Adipose tissue (tissue), 3 donors: Measurements from ENCODE around the gene SELENOI. TPM values are rescaled to one million over a fixed set of nuclear protein-coding genes. Genes with fewer than 3 reads are reported as not detected.
"Not testable (repeated sequence)": the region's sequence is repeated elsewhere in the genome, so short reads cannot be mapped to it uniquely, and the experiment has no call there.

Source experiments
- H3K27ac ChIP-seq: one replicate; pipeline ENCODE4 v1.5.1; 2013; ENCODE audit warnings: low read depth, low read length
- WGBS, 3 donors: extraction: QIAGEN DNeasy Blood & Tissue Kit; methylation state at CpG; one replicate each; pipeline ENCODE4 v1.1.7; 2013; 5-methylcytosine and 5-hydroxymethylcytosine counted together
- polyA plus RNA-seq, 3 donors: library from polyadenylated mRNA; stranded (reverse); fragments of 200-250 nt; gene quantifications; one replicate each; pipeline ENCODE4 v1.2.3, GENCODE V29; 2013
- donor health status: healthy with polysubstance abuse.
- donor health status: Bipolar disorder and iron deficiency.
- donor health status: healthy.

Gene SELENOI
- polyA plus RNA-seq, 3 donors: 1.3 to 3.4 (median 2.7) TPM

- no peak overlapping the region for H3K27ac ChIP-seq
- 91 to 97% (median 96%) methylated on average over 10 of the region's 10 CpGs for WGBS, 3 donors
Observed at GRCh38 chr2:26351375-26352090, 5.6 kb downstream of the SELENOI start.

- 94 to 98% (median 97%) methylated on average over 1 of the region's 1 CpG for WGBS, 3 donors
- H3K27ac ChIP-seq: no peak overlapping the region
Observed at GRCh38 chr2:26352892-26353291, 6.9 kb downstream of the SELENOI start.

DNA sequence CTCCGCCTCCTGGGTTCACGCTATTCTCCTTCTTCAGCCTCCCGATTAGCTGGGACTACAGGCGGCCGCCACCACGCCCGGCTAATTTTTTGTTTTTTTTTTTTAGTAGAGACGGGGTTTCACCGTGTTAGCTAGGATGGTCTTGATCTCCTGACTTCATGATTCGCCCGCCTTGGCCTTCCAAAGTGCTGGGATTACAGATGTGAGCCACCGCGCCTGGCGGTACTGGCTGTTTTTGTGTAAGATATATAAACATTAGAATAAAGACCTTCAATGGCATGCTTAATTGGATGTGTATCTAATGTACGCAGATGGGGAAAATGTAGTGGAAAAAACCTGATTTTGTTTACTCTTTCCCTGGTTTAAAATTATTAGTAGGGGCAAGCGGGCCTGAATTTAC lies 8.5 kb downstream of the SELENOI start:
- 98% methylated on average over 16 of the region's 16 CpGs for WGBS, 3 donors
- H3K27ac ChIP-seq: not testable (repeated sequence)

DNA sequence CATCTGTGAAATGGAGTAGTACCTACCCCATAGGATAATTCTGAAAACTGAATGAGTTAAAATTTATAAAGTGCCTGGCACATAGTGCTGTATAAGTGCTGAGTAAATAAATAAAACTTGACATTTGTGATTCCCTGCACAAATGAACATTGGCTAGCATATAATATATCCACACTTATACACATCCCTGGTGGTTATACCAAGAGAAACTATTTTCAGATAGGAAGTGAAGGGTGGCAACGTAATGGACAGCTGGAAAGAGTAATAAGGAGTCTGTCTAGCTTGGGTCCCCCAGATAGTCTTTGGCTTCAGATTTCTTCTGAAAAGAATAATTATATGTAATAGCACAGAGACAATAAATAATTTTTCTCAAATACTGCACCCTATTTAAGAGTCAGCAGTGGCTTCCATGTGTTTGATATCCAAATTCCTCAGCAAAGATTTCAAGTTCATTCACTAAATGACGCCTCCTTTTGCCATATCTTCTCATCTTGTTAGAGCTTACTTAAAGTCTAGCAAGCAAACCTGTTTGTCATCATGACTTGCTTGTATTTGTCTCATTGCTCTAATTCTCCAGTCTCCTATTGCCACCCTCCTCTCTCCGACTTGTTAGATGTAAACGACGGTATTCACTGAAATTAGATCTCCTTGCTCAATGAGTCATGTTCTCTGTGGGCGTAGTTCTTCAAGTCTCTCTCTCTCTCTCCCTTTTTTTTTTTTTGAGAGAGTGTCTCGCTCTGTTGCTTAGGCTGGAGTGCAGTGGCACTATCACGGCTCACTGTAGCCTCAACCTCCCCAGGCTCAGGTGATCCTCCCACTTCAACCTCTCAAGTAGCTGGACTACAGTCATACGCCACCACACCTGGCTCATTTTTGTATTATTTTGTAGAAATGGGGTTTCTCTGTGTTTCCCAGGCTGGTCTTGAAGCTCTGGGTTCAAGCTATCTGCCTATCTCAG lies 9.4 kb downstream of the SELENOI start:
- H3K27ac ChIP-seq: no peak overlapping the region
- 73 to 93% (median 77%) methylated on average over 9 of the region's 9 CpGs for WGBS, 3 donors

DNA sequence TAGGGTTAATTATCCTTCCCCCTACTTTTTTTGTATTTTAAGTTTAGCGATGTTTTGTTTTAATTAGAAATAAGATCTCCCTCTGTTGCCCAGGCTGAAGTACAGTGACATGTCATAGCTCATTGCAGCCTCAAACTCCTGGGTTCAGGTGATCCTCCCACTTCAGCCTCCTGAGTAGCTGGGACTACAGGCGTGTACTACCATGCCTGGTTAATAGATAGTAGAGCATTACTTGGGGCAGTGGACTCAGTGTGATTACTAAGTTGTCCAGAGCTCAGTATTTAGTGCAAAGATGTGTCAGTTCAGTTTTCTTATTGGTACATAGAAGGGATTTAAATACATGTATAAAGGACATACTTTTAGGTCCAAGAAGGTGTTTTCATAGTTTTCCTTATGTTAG lies 10.2 kb downstream of the SELENOI start:
- 96 to 100% (median 100%) methylated on average over 2 of the region's 2 CpGs for WGBS, 3 donors
- H3K27ac ChIP-seq: no peak overlapping the region

GRCh38 chr2:26356771-26357170 lies 10.8 kb downstream of the SELENOI start:
- H3K27ac ChIP-seq: no peak overlapping the region
- WGBS, 3 donors: 78 to 92% (median 84%) methylated on average over 2 of the region's 2 CpGs

DNA sequence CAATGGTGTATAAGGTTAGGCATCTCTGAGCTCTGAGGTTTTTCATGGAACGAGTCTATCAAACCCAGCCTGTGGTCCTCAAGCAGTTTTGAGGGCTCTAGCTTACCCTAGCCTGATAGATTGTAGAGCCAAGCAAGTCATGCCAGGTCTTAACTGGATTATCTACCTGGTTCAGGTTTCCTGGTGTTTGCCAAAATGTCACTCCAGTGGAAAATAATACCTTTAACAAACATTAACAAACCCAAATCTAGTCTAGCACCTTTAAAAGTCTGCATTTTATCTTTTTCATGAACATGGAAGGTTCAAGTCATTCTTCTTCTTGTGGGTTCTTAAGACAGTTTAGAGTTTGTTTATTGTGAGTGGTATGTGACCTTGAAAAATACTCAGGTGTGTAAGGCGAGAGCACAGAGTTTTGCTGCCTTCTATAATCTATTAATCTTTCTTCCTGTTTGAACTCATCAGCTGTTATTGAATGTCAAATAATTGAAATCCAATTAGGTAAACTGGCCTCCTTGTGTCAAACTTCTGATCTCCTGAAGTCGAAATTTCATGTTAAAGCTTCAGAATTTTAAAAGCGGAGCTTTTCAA lies 14.0 kb downstream of the SELENOI start:
- 41 to 94% (median 92%) methylated on average over 4 of the region's 4 CpGs for WGBS, 3 donors
- no peak overlapping the region for H3K27ac ChIP-seq

DNA sequence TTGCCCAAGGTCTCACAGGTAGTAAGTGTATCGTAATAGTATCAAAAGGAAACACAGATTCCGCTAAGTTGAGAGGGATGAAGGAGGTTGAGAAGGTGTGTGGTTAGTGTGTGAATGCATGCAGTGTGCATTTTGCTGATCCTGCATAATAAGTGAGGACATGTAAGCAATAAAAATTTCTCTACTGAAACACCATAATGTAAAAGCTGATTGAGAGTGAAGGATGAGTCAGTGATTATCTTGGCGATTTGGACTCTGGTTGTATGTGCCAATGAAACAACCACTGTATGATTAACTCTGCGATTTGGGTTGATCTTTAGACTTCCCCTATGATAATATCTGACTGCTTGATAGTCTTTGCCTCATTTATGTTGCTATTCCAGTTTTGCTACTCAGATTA lies 17.4 kb downstream of the SELENOI start:
- 77 to 84% (median 79%) methylated on average over 4 of the region's 4 CpGs for WGBS, 3 donors
- no peak overlapping the region for H3K27ac ChIP-seq

DNA sequence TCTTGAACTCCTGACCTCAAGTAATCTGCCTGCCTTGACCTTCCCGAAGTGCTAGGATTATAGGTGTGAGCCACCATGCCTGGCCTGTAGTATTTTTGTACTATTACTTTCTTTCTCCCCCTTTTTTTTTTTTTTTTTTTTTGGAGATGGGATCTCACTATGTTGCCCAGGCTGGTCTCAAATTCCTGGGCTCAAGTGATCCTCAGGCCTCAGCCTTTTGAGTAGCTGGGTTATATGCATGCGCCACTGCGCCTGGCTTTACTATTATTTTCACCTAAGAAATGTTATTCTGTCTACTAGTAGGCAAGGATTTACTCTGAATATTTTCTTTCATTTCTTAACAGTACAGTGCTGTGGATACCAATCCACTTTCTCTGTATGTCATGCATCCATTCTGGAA lies 18.0 kb downstream of the SELENOI start:
- H3K27ac ChIP-seq: no peak overlapping the region
- WGBS, 3 donors: 79 to 94% (median 93%) methylated on average over 3 of the region's 3 CpGs

DNA sequence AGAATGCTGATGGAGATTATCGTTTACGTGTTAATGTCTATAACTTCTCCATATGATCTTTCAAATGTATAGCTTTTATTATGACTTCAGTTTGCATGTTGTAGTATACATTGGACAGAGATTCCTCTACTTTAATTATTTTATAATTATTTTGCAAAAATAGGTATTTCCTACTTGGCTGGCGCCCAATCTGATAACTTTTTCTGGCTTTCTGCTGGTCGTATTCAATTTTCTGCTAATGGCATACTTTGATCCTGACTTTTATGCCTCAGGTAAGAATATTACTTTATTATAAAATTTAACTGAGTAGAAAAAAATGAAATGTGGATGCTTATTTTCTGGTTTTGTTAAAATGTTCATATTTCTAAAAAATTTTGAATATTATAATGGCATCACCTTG lies 18.7 kb downstream of the SELENOI start:
- H3K27ac ChIP-seq: no peak overlapping the region
- 92 to 94% (median 93%) methylated on average over 4 of the region's 4 CpGs for WGBS, 3 donors

DNA sequence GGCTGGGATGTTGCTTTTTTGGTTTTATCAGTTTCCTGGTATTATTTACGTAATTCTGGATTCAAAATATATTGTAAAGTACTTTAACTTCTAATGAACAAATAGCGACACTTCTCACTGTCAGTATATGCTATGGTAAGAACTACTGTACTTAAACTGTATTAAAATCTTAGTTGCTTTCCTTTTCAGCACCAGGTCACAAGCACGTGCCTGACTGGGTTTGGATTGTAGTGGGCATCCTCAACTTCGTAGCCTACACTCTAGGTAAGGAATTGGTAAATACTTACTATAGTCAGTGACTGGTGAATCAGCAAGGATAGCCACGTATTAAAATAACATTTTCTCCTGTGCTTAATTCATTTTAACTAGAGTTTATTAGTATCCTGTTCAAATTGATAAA lies 21.0 kb downstream of the SELENOI start:
- no peak overlapping the region for H3K27ac ChIP-seq
- 91 to 94% (median 94%) methylated on average over 5 of the region's 5 CpGs for WGBS, 3 donors

DNA sequence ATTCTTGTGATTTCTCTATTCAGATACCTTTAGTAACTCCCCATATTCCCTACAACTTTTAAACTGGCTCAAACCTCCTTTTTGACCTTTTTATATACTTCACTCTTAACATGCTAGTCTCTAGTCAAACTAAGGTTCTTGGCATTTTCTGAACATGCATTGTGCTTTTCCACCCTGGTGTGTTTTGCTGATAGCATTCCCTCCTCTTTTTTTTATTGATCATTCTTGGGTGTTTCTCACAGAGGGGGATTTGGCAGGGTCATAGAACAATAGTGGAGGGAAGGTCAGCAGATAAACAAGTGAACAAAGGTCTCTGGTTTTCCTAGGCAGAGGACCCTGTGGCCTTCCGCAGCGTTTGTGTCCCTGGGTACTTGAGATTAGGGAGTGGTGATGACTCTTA lies 23.7 kb downstream of the SELENOI start:
- 25 to 69% (median 40%) methylated on average over 2 of the region's 2 CpGs for WGBS, 3 donors
- H3K27ac ChIP-seq: not testable (repeated sequence)

DNA sequence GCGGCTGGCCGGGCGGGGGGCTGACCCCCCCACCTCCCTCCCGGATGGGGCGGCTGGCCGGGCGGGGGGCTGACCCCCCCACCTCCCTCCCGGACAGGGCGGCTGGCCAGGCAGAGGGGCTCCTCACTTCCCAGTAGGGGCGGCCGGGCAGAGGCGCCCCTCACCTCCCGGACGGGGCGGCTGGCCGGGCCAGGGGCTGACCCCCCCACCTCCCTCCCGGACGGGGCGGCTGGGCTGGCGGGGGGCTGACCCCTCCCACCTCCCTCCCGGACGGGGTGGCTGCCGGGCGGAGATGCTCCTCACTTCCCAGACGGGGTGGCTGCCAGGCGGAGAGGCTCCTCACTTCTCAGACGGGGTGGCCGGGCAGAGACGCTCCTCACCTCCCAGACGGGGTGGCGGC lies 25.0 kb downstream of the SELENOI start:
- WGBS, 3 donors: 67 to 96% methylated on average over 3 to 15 of the region's 31 CpGs; no CpG with 5 or more reads in 1 of the 3 donors
- H3K27ac ChIP-seq: not testable (repeated sequence)

GRCh38 chr2:26376799-26377198 lies 30.9 kb downstream of the SELENOI start:
- WGBS, 3 donors: 96 to 98% (median 98%) methylated on average over 1 of the region's 1 CpG
- H3K27ac ChIP-seq: no peak overlapping the region

DNA sequence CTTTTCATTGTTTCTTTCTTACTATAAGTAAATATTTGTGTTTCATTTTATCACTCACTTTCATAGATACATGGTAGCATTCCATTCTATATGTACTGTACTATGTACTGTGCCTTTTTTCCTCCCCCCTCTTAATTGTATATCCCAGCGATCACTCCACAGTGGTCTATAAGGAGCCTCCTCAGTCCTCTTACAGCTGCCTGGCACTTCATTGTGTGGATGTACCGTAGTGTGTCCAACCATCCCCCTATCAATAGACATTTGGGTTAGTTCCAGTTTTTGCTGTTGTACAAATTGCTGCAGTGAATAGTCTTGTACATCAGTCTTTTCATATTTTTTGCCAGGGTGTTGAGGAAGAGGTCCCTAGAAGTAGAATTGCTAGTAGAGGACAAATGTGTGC lies 34.3 kb downstream of the SELENOI start:
- WGBS, 3 donors: 89 to 93% (median 91%) methylated on average over 2 of the region's 2 CpGs
- H3K27ac ChIP-seq: no peak overlapping the region

DNA sequence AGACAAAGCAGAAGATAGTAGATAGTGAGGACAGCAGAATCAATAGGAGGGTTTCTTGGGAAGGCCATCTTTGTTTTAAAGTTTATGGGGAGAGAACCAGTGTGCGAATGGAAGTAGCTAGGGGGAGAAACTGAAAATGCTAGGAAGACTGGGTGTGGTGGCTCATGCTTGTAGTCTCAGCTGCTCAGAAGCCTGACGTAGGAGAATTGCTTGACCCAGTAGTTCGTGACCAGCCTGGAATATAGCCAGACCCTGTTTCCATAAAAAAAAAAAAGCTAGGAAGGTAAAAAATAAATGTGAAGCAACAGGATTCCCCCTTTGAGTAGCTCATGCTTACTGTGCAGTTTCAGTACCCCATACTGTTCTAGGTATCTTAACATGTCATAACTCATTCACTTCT lies 36.6 kb downstream of the SELENOI start:
- WGBS, 3 donors: 88 to 96% (median 92%) methylated on average over 3 of the region's 3 CpGs
- H3K27ac ChIP-seq: no peak overlapping the region

GRCh38 chr2:26384183-26384582 lies 38.2 kb downstream of the SELENOI start:
- no peak overlapping the region for H3K27ac ChIP-seq
- WGBS, 3 donors: 90 to 94% (median 92%) methylated on average over 9 of the region's 9 CpGs

GRCh38 chr2:26384597-26384996 lies 38.7 kb downstream of the SELENOI start:
- H3K27ac ChIP-seq: no peak overlapping the region

DNA sequence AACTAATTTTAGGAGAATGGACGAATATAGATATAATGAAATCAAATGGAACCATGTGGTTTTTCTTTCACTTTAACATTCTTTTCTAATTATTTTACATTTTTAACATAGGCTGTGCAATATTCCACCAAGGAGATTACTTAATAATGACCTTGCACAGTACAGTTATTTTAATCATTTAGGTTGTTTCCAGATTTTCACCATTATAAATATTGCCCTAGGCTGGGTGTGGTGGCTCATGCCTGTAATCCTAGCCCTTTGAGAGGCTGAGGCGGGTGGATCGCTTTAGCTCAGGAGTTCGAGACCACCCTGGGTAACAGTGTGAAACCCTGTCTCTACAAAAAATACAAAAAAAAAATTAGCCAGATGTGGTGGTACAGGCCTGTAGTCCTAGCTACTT lies 41.2 kb downstream of the SELENOI start:
- 95 to 98% (median 97%) methylated on average over 4 of the region's 4 CpGs for WGBS, 3 donors

More for the DNA sequence above, 41.2 kb downstream of the SELENOI start:
- H3K27ac ChIP-seq: no peak overlapping the region
